Lung (tissue), 12 donors: ENCODE data around the gene FOXC2. TPM values are rescaled to one million over a fixed set of nuclear protein-coding genes. Genes with fewer than 3 reads are reported as not detected.

Experiments used
- ATAC-seq: fragments of 200-7000 bp; cut with Tn5 transposase; one replicate; pipeline ENCODE4 v1.9.1; 2020; ENCODE audit warnings: moderate number of reproducible peaks; ENCODE audit not compliant: insufficient read depth, low FRiP score
- DNase-seq, 3 donors: peaks; one replicate each; pipeline ENCODE4 v3.0.0-alpha.2; 2013 to 2017
- H3K27ac ChIP-seq, 2 donors: one replicate each; pipeline ENCODE4 v1.5.1; 2013; ENCODE audit warnings: mild to moderate bottlenecking in 2 of 2, moderate library complexity in 2 of 2, control low read depth in 1 of 2, inconsistent platforms in 1 of 2, low read depth in 1 of 2, low read length in 1 of 2
- H3K27me3 ChIP-seq, 3 donors: one replicate each; pipeline ENCODE4 v1.5.1; 2013; ENCODE audit warnings: low read length in 2 of 3; ENCODE audit not compliant: control insufficient read depth in 3 of 3, insufficient read depth in 3 of 3
- H3K36me3 ChIP-seq, 4 donors: one replicate each; pipeline ENCODE4 v1.5.1; 2013; ENCODE audit warnings: low read length in 4 of 4, mild to moderate bottlenecking in 1 of 4, moderate library complexity in 1 of 4; ENCODE audit not compliant: control insufficient read depth in 4 of 4, insufficient read depth in 4 of 4
- H3K4me1 ChIP-seq, 5 donors: one replicate each; pipeline ENCODE4 v1.5.1; 2013; ENCODE audit warnings: low read length in 5 of 5, mild to moderate bottlenecking in 2 of 5, moderate library complexity in 1 of 5; ENCODE audit not compliant: control insufficient read depth in 5 of 5, insufficient read depth in 5 of 5
- H3K4me3 ChIP-seq: one replicate; pipeline ENCODE4 v1.5.1; 2013; ENCODE audit warnings: mild to moderate bottlenecking, control low read depth, moderate library complexity
- H3K9ac ChIP-seq, 2 donors: one replicate each; pipeline ENCODE4 v1.5.1; 2013; ENCODE audit warnings: low read length in 2 of 2, control low read depth in 1 of 2; ENCODE audit not compliant: insufficient read depth in 1 of 2
- H3K9me3 ChIP-seq, 4 donors: one replicate each; pipeline ENCODE4 v1.5.1; 2013; ENCODE audit warnings: low read length in 3 of 4, mild to moderate bottlenecking in 1 of 4, moderate library complexity in 1 of 4; ENCODE audit not compliant: control insufficient read depth in 4 of 4, insufficient read depth in 3 of 4
- CTCF ChIP-seq: IDR thresholded peaks from 2 replicates; pipeline ENCODE4 v1.5.1; 2012; ENCODE audit warnings: mild to moderate bottlenecking; ENCODE audit errors: control extremely low read depth, extremely low read depth
- WGBS, 2 donors: extraction: QIAGEN DNeasy Blood & Tissue Kit; methylation state at CpG; one replicate each; pipeline ENCODE4 v1.1.7; 2013; 5-methylcytosine and 5-hydroxymethylcytosine counted together
- polyA plus RNA-seq, 2 donors: library from polyadenylated mRNA; stranded (reverse); fragments of 200-250 nt; gene quantifications; one replicate each; pipeline ENCODE4 v1.2.1, GENCODE V29; 2013
- total RNA-seq, 2 donors: library from RNA; depleted of rRNA in 1 of 2; stranded (reverse); fragments of >200 nt in 1 of 2; gene quantifications; one replicate each; pipeline ENCODE4 v1.2.1, GENCODE V29; 2014 to 2021
- donor health status: control.
- donor health status: control.
- donor health status: Bipolar disorder and iron deficiency.
- donor health status: healthy.
- donor health status: DM: yes; HTN: yes; CAD: no.

FOXC2 gene
- total and polyA plus RNA-seq, 4 donors = 0.37 to 2.7 (median 0.63) TPM

GRCh38 chr16:86533076-86533475 lies 33.6 kb upstream of the FOXC2 start:
- 96 to 98% methylated on average over 8 of the region's 8 CpGs for WGBS, 2 donors
- DNase-seq (no peak), ATAC-seq (no peak)
- H3K9me3 ChIP-seq = no peaks in the 10 kb centered on the region
- no peaks in the 10 kb centered on the region for H3K27me3 ChIP-seq
- TF ChIP-seq CTCF = no peak
- H3K4me3 ChIP-seq = no peak overlapping the region
- H3K36me3 ChIP-seq = peaks cover 0 to 19% (median 0%) of the 10 kb centered on the region in 4 donors
- peaks cover 0 to 17% (median 8%) of the 10 kb centered on the region in 5 donors for H3K4me1 ChIP-seq
- no peak overlapping the region for H3K9ac ChIP-seq
- H3K27ac ChIP-seq = no peak overlapping the region

- no peak for TF ChIP-seq CTCF
- Histone ChIP-seq H3K4me1 (peaks cover 0 to 17% (median 8%) of the 10 kb centered on the region in 5 donors), H3K9ac (no peak overlapping the region), H3K36me3 (peaks cover 0 to 27% (median 0%) of the 10 kb centered on the region in 4 donors), H3K27ac (no peak overlapping the region), H3K27me3 (no peaks in the 10 kb centered on the region), H3K4me3 (no peak overlapping the region), H3K9me3 (no peaks in the 10 kb centered on the region)
- DNase-seq = no peak
- 90 to 94% methylated on average over 8 of the region's 8 CpGs for WGBS, 2 donors
- no peak for ATAC-seq
Observed at GRCh38 chr16:86533767-86534351, 32.8 kb upstream of the FOXC2 start.

- WGBS, 2 donors = 88 to 91% methylated on average over 18 of the region's 18 CpGs
Observed at GRCh38 chr16:86534779-86535615, 31.6 kb upstream of the FOXC2 start.

More at GRCh38 chr16:86534779-86535615, 31.6 kb upstream of the FOXC2 start:
- TF ChIP-seq CTCF = no peak
- no peaks in the 10 kb centered on the region for H3K9me3 ChIP-seq
- H3K4me3 ChIP-seq = no peak overlapping the region
- DNase-seq (no peak), ATAC-seq (no peak)
- H3K4me1 ChIP-seq = peaks cover 0 to 16% (median 8%) of the 10 kb centered on the region in 5 donors
- no peaks in the 10 kb centered on the region for H3K27me3 ChIP-seq
- H3K27ac ChIP-seq = no peak overlapping the region
- peaks cover 2 to 34% (median 7%) of the 10 kb centered on the region in 4 donors for H3K36me3 ChIP-seq
- no peak overlapping the region for H3K9ac ChIP-seq
